ENCODE data around the gene ARHGAP10.

The ARHGAP10 gene

DNA sequence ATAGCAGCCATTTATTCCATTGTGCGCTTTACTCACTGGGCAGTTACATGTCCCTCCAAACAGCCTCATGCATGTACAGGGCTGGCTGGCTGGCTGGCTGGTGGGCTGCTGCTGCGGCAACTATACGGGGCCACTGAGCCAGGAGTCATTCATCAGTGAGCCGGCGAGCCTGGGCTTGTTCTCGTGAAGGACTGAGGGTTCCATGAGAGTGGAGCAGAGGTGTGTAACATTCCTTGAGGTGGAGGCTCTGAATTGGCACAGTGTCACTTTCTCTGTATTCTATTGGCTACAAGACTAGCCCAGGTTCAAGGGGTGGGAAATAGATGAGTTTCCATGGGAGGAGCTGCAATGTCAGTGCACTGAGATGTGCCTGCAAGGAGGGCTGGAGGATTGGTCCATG, 89.1 kb downstream of the ARHGAP10 start:
- Histone ChIP-seq H3K4me2 (ENCODE audit: low read length, poor library complexity, severe bottlenecking) (no peak overlapping the region), H4K8ac (ENCODE audit: low read length) (peak overlapping the region; percentile 29), H2AFZ (ENCODE audit: low read depth, low read length) (no peak overlapping the region), H3K4me3 (ENCODE audit: insufficient read depth in 1 of 2, low read depth in 1 of 2, low read length in 2 of 2) (no peak overlapping the region), H3K4me1 (ENCODE audit: control insufficient read depth, insufficient read depth, low read depth, low read length) (peaks cover 9% of the 10 kb centered on the region), H3K4ac (ENCODE audit: low read depth in 1 of 2, low read length in 2 of 2) (no peak overlapping the region), H2BK15ac (ENCODE audit: low read depth, poor library complexity, severe bottlenecking) (no peak overlapping the region), H2AK5ac (ENCODE audit: low read length, severe bottlenecking) (no peak overlapping the region), H2BK120ac (ENCODE audit: low read depth, low read length) (no peak overlapping the region), H3K14ac (ENCODE audit: low read length in 2 of 2) (no peak overlapping the region), H3K9ac (ENCODE audit: low read length) (peak overlapping the region; percentile 37), H3K18ac (ENCODE audit: low read depth in 1 of 2, low read length in 2 of 2) (no peak overlapping the region), H2BK12ac (ENCODE audit: low read length in 2 of 2) (no peak overlapping the region), H3K27me3 (ENCODE audit: control insufficient read depth in 1 of 2, insufficient read depth in 1 of 2, low read length in 2 of 2) (no peaks in the 10 kb centered on the region), H4K91ac (ENCODE audit: low read length) (peak overlapping the region; percentile 1), H3K79me1 (replicated peaks; ENCODE audit: low read length, poor library complexity, severe bottlenecking) (peaks cover 31% of the 10 kb centered on the region), H3K23ac (ENCODE audit: low read length in 2 of 2) (no peak overlapping the region), H3K9me3 (ENCODE audit: control insufficient read depth, low read length) (no peaks in the 10 kb centered on the region), H3K36me3 (ENCODE audit: control insufficient read depth in 1 of 2, insufficient read depth in 2 of 2, low read depth in 1 of 2, low read length in 2 of 2) (peaks cover 0 to 13% of the 10 kb centered on the region in 2 experiments), H3K27ac (ENCODE audit: low read length, poor library complexity, severe bottlenecking) (no peak overlapping the region), H2BK5ac (ENCODE audit: low read depth, low read length, poor library complexity, severe bottlenecking) (no peak overlapping the region)
- DNase-seq, result no peak
- 87% methylated on average over 6 of the region's 6 CpGs for WGBS

DNA sequence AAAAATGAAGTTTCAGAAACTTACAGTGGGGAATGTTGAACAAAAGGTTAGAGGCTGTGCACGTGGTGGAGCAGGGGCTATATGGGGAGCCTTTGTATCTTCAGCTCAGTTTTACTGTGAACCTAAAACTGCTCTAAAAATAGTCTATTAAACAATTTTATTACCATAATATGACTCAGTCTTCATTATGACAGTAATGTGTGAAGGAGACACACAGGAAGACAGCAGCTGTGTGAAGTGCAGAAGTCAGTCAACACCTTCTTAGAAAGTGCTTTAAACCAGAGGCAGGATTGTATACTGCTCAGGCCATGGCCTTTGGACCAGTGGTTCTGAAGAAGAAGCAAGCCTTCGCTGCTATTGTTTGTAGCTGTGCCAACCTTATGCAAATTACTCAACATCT, 89.7 kb downstream of the ARHGAP10 start:
- Histone ChIP-seq H3K27ac (ENCODE audit: low read length, poor library complexity, severe bottlenecking) (no peak overlapping the region), H4K8ac (ENCODE audit: low read length) (no peak overlapping the region), H3K9ac (ENCODE audit: low read length) (peak overlapping the region; percentile 37), H2AFZ (ENCODE audit: low read depth, low read length) (no peak overlapping the region), H3K9me3 (ENCODE audit: control insufficient read depth, low read length) (no peaks in the 10 kb centered on the region), H3K18ac (ENCODE audit: low read depth in 1 of 2, low read length in 2 of 2) (peak overlapping the region in 1 of 2 experiments; percentile 13), H3K79me1 (replicated peaks; ENCODE audit: low read length, poor library complexity, severe bottlenecking) (peaks cover 28% of the 10 kb centered on the region), H2BK5ac (ENCODE audit: low read depth, low read length, poor library complexity, severe bottlenecking) (no peak overlapping the region), H4K91ac (ENCODE audit: low read length) (no peak overlapping the region), H3K4ac (ENCODE audit: low read depth in 1 of 2, low read length in 2 of 2) (no peak overlapping the region), H3K4me2 (ENCODE audit: low read length, poor library complexity, severe bottlenecking) (no peak overlapping the region), H3K4me1 (ENCODE audit: control insufficient read depth, insufficient read depth, low read depth, low read length) (peaks cover 9% of the 10 kb centered on the region), H3K27me3 (ENCODE audit: control insufficient read depth in 1 of 2, insufficient read depth in 1 of 2, low read length in 2 of 2) (no peaks in the 10 kb centered on the region), H3K23ac (ENCODE audit: low read length in 2 of 2) (no peak overlapping the region), H2AK5ac (ENCODE audit: low read length, severe bottlenecking) (no peak overlapping the region), H3K4me3 (ENCODE audit: insufficient read depth in 1 of 2, low read depth in 1 of 2, low read length in 2 of 2) (no peak overlapping the region), H2BK120ac (ENCODE audit: low read depth, low read length) (no peak overlapping the region), H2BK15ac (ENCODE audit: low read depth, poor library complexity, severe bottlenecking) (no peak overlapping the region), H3K36me3 (ENCODE audit: control insufficient read depth in 1 of 2, insufficient read depth in 2 of 2, low read depth in 1 of 2, low read length in 2 of 2) (peaks cover 0 to 19% of the 10 kb centered on the region in 2 experiments), H3K14ac (ENCODE audit: low read length in 2 of 2) (no peak overlapping the region), H2BK12ac (ENCODE audit: low read length in 2 of 2) (no peak overlapping the region)
- DNase-seq, result peak; percentile 28
- 100% methylated on average over 1 of the region's 2 CpGs for WGBS

DNA sequence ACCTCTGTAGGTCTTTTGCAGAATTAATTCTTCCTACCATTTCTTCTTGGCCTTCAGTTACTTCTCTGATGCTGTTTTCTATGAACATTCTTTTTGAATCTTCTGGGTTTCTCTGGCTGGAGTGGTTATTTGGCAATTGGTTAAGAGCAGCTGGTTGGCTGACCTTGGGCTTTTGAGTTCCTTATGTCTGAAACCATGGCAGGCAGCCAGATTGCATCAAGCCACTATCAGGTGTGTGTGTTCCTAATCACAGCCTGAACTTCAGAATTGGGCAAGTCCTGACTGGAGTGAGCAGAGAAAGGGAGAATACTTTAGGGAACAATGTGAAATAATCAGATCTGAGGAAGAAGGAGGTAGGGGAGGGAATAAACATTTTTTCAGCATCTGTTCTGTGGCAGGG, 90.2 kb downstream of the ARHGAP10 start:
- Histone ChIP-seq H2AFZ (ENCODE audit: low read depth, low read length) (no peak overlapping the region), H3K14ac (ENCODE audit: low read length in 2 of 2) (no peak overlapping the region), H3K27ac (ENCODE audit: low read length, poor library complexity, severe bottlenecking) (no peak overlapping the region), H2BK5ac (ENCODE audit: low read depth, low read length, poor library complexity, severe bottlenecking) (no peak overlapping the region), H2BK120ac (ENCODE audit: low read depth, low read length) (no peak overlapping the region), H2BK15ac (ENCODE audit: low read depth, poor library complexity, severe bottlenecking) (no peak overlapping the region), H3K9ac (ENCODE audit: low read length) (peak overlapping the region; percentile 37), H4K8ac (ENCODE audit: low read length) (no peak overlapping the region), H3K23ac (ENCODE audit: low read length in 2 of 2) (no peak overlapping the region), H3K4me3 (ENCODE audit: insufficient read depth in 1 of 2, low read depth in 1 of 2, low read length in 2 of 2) (no peak overlapping the region), H2AK5ac (ENCODE audit: low read length, severe bottlenecking) (peak overlapping the region; percentile 41), H4K91ac (ENCODE audit: low read length) (no peak overlapping the region), H3K4me2 (ENCODE audit: low read length, poor library complexity, severe bottlenecking) (no peak overlapping the region), H3K36me3 (ENCODE audit: control insufficient read depth in 1 of 2, insufficient read depth in 2 of 2, low read depth in 1 of 2, low read length in 2 of 2) (peaks cover 0 to 21% of the 10 kb centered on the region in 2 experiments), H3K4me1 (ENCODE audit: control insufficient read depth, insufficient read depth, low read depth, low read length) (peaks cover 9% of the 10 kb centered on the region), H3K9me3 (ENCODE audit: control insufficient read depth, low read length) (no peaks in the 10 kb centered on the region), H3K4ac (ENCODE audit: low read depth in 1 of 2, low read length in 2 of 2) (no peak overlapping the region), H3K27me3 (ENCODE audit: control insufficient read depth in 1 of 2, insufficient read depth in 1 of 2, low read length in 2 of 2) (no peaks in the 10 kb centered on the region), H3K79me1 (replicated peaks; ENCODE audit: low read length, poor library complexity, severe bottlenecking) (peaks cover 27% of the 10 kb centered on the region), H2BK12ac (ENCODE audit: low read length in 2 of 2) (no peak overlapping the region), H3K18ac (ENCODE audit: low read depth in 1 of 2, low read length in 2 of 2) (no peak overlapping the region)
- peak; percentile 56 for DNase-seq

DNA sequence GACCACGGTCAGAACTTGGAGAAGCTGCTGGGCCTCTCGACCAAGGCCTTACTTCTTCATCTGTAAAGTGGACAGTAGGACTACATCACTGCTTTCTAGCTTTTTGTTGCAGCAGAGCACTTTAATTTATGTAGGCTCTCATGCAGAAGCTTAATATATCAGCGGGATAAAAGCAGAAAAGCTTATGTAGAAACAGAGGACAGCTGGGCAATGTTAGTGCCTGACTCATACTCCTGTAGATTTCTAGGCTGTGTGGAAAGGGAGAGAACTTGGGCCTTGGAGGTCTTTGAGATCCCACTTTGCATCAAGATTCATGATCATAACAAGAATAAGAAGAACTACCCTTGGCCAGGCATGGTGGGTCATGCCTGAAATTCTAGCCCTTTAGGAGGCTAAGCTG, 91.2 kb downstream of the ARHGAP10 start:
- no peak overlapping the region for H3K23ac ChIP-seq (ENCODE audit: low read length in 2 of 2)

More for the DNA sequence above, 91.2 kb downstream of the ARHGAP10 start:
- Histone ChIP-seq H2BK15ac (ENCODE audit: low read depth, poor library complexity, severe bottlenecking) (no peak overlapping the region), H3K9ac (ENCODE audit: low read length) (no peak overlapping the region), H3K27ac (ENCODE audit: low read length, poor library complexity, severe bottlenecking) (no peak overlapping the region), H3K4me1 (ENCODE audit: control insufficient read depth, insufficient read depth, low read depth, low read length) (peaks cover 9% of the 10 kb centered on the region), H3K79me1 (replicated peaks; ENCODE audit: low read length, poor library complexity, severe bottlenecking) (peaks cover 21% of the 10 kb centered on the region), H2BK12ac (ENCODE audit: low read length in 2 of 2) (no peak overlapping the region), H2BK5ac (ENCODE audit: low read depth, low read length, poor library complexity, severe bottlenecking) (no peak overlapping the region), H2AFZ (ENCODE audit: low read depth, low read length) (no peak overlapping the region), H3K4me3 (ENCODE audit: insufficient read depth in 1 of 2, low read depth in 1 of 2, low read length in 2 of 2) (no peak overlapping the region), H2AK5ac (ENCODE audit: low read length, severe bottlenecking) (no peak overlapping the region), H2BK120ac (ENCODE audit: low read depth, low read length) (no peak overlapping the region), H4K8ac (ENCODE audit: low read length) (no peak overlapping the region), H3K18ac (ENCODE audit: low read depth in 1 of 2, low read length in 2 of 2) (no peak overlapping the region), H3K36me3 (ENCODE audit: control insufficient read depth in 1 of 2, insufficient read depth in 2 of 2, low read depth in 1 of 2, low read length in 2 of 2) (peaks cover 0 to 21% of the 10 kb centered on the region in 2 experiments), H3K9me3 (ENCODE audit: control insufficient read depth, low read length) (no peaks in the 10 kb centered on the region), H3K27me3 (ENCODE audit: control insufficient read depth in 1 of 2, insufficient read depth in 1 of 2, low read length in 2 of 2) (no peaks in the 10 kb centered on the region), H3K4me2 (ENCODE audit: low read length, poor library complexity, severe bottlenecking) (no peak overlapping the region), H3K14ac (ENCODE audit: low read length in 2 of 2) (no peak overlapping the region), H3K4ac (ENCODE audit: low read depth in 1 of 2, low read length in 2 of 2) (no peak overlapping the region), H4K91ac (ENCODE audit: low read length) (no peak overlapping the region)
- DNase-seq, result peak; percentile 60
- 95% methylated on average over 3 of the region's 3 CpGs for WGBS

Measured in mesenchymal stem cell (in vitro differentiated cells and primary cell).